K562 treated with DMSO at 1 percent for 4 hours (cell line): ENCODE measurements around the gene FOXB2. TPM values are rescaled to one million over a fixed set of nuclear protein-coding genes. Genes with fewer than 3 reads are reported as not detected.

ENCODE experiments used
- total RNA-seq: library from RNA; unstranded; fragments of 300-600 nt; gene quantifications from 2 replicates; pipeline ENCODE4 v1.2.3, GENCODE V29; 2022; ENCODE audit not compliant: insufficient read depth

Gene FOXB2
- total RNA-seq, result not detected in 2 replicates

DNA sequence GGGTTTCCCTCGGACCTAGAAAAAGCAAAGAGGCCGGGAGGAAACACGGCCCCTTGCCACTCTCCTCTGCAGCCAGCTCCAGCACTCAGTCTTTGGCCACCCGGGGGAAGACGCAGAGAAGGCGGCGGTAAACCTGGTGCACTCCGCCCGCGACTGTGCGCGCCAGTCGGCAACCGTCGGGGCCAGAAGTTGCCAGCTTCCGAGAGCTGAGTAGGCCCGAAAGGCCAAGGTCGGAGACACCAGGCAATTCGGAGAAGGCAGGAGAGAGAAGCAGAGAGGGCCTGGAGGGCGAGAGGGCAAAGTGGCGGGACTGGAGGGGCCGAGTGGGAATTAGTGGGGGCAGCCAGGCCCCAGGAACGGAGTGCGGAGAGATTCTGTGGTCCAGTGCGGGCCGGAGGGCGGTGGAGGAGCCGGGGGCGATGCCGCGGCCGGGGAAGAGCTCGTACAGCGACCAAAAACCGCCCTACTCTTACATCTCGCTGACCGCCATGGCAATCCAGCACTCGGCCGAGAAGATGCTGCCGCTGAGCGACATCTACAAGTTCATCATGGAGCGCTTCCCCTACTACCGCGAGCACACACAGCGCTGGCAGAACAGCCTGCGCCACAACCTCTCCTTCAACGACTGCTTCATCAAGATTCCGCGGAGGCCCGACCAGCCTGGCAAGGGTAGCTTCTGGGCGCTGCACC is at the start of gene FOXB2:
Gene FOXB2, plus strand, starts transcription at position 420 of the 690 bp plus-strand sequence. Its CDS starts 0 bp downstream, at position 420.

Other genes starting within 250 kb of the FOXB2 start
- 2.7 TPM in 1 of 2 replicates, not detected in the other for gene PRUNE2, start 113.5 kb upstream of the FOXB2 start, total RNA-seq
- gene VPS13A, start 157.9 kb downstream of the FOXB2 start, total RNA-seq, result 3.4 and 8.0 TPM in 2 replicates